ENCODE results near the gene CTNND2.

The CTNND2 gene

DNA sequence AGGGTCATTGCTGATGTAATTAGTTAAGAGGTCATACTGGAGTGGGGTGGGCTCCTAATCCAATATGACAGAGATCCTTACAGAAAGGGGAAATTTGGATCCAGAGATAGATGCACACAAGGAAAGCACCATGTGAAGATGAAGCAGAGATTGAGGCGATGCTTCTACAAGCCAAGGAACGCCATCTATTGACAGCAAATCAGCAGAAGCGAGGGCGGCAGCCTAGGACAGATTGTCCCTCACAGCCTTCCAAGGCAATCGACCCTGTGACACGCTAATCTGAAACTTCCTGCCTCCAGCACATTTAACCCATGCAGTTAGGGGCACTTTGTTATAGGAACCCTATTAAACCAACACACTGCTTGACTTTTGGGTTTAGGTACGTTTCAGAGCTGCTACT, 858.1 kb downstream of the CTNND2 start:
- DNase-seq (ENCODE audit: insufficient read length, low spot score) (no peak), FAIRE-seq (no peak)
- TF ChIP-seq POLR2A (IDR thresholded peaks at IDR 0.05; ENCODE audit: low read depth, low read length): no peak

DNA sequence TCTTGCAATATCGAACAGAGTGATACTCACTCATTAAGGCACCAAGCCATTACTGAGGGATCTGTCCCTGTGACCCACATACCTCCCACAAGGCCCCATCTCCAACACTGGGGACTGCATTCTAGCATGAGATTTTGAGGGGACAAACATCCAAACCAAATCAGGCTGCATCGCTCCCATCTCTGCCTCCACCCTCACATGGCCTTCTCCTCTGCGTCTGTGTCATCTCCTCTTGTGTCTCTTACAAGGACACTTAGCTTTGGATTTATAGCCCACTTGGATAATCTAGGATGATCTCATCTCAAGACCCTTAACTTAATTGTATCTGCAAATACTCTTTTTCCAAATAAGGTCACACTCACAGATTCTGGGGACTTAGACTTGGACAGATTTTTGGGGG, 858.8 kb downstream of the CTNND2 start:
- FAIRE-seq: no peak

DNA sequence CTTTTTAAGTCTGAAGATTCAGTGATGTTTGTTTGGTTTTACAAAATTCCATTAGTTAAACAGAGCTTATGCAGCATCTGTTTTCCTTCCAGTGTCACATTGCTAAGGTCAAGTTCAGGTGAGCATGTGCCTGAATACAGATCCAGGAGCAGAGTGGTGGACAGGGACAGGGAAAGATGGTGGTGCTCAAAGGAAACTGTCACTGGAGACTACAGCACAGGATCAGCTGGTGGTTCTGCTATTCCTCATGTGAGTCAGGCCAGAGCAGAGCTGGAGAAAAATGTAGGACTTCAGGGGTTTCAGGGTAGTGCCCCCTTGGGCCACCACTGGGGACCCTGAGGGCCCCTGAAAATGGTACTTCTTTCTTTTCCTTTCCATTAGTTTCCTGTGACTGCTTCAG, 859.7 kb downstream of the CTNND2 start:
- DNase-seq (ENCODE audit: insufficient read length, low spot score) (no peak), FAIRE-seq (no peak)
- no peak for TF ChIP-seq POLR2A (IDR thresholded peaks at IDR 0.05; ENCODE audit: low read depth, low read length)

More for the DNA sequence above, 858.8 kb downstream of the CTNND2 start:
- TF ChIP-seq POLR2A (IDR thresholded peaks at IDR 0.05; ENCODE audit: low read depth, low read length): no peak
- DNase-seq (ENCODE audit: insufficient read length, low spot score): no peak

DNA sequence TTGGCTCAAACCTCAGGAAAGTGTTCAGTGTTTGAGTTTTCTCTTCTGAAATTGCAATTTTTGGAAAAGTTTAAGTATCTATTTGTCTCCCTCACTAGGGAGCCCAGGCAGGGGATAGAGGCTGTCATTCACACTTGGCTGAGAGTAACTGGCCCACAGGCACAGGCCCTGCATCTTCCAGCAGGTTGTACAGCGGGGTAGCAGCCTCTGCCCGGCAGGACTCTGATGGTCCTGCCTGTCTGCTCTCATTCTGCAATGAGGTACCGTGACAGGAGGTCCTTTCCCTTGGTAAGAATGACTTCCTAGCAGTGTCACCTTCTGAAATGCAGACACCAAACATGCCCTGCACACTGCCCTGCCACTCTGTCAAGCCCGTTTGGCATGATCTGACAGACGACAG, 860.4 kb downstream of the CTNND2 start:
- TF ChIP-seq POLR2A (IDR thresholded peaks at IDR 0.05; ENCODE audit: low read depth, low read length): no peak
- DNase-seq (ENCODE audit: insufficient read length, low spot score) (no peak), FAIRE-seq (no peak)

DNA sequence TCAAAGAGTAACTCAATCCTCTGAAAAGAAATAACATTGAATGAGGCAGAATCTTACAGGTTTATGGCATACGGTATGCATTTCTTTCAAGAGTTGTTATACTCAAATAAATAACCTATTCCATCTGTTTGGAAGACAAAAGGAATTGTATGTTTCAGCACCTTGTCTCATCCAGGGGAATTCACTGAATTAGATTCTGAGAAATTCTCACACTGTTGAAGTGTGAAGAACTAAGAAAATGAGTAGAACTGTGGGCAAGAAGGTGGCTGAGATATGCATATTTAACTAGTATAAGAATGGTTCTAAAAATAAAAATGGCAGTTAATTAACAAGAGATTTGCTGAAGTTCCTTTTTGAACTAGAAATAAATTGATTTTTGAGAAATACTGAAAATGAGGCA, 863.9 kb downstream of the CTNND2 start:
- TF ChIP-seq POLR2A (IDR thresholded peaks at IDR 0.05; ENCODE audit: low read depth, low read length): no peak
- no peak for FAIRE-seq
- no peak for DNase-seq (ENCODE audit: insufficient read length, low spot score)

DNA sequence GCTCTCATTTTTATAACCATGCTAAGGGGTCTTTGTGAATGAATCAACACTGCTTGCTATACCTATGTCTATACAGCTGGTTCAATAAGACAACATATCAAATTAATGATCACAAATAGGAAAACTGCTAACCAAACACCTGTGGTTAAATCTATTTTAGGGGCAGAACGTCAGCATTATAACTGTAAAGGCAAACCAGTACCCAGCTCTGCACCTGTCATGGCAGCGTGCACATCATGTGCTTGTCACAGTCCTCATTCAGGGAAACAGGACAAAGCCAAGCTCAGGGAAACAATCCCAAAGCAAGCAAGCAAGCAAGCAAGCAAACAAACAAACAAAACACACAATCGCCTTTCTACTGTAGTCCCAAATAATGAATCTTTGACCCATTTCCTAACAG, 865.5 kb downstream of the CTNND2 start:
- no peak for TF ChIP-seq POLR2A (IDR thresholded peaks at IDR 0.05; ENCODE audit: low read depth, low read length)
- FAIRE-seq: no peak

DNA sequence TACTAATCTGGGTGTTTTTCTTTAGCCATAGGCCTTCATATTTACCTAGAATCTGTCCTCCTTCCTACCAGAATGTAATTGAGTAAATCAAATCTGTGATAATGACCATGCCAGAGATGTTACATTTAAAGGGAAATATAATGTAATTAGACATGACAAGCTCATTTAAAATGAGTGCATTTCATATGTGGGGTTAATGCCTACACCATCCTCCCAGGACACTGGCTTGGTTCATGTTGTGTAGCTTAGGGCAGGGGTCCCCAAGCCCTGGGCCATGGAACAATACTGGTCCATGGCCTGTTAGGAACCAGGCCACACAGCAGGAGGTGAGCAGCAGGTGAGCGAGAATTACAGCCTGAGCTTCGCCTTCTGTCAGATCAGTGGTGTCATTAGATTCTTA, 866.3 kb downstream of the CTNND2 start:
- no peak for DNase-seq (ENCODE audit: insufficient read length, low spot score)

More for the DNA sequence above, 865.5 kb downstream of the CTNND2 start:
- DNase-seq (ENCODE audit: insufficient read length, low spot score): no peak

DNA sequence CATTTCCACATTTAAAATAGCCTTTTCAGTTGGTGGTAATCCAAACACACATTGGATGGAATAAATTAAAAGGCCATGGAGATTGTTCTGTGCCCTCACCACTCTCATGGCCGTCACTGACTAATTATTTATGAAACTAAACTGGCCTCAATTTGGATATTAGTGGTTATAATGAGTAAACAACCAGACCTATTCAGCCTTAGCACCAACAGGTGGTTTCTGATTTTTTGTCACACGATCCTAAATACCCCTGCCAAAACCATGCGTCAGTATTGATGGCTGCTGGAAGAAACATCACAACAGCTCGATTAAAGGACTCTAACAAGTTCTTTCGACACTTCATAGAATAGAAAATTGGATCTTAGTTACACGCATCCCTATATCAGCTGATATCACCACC, 867.2 kb downstream of the CTNND2 start:
- FAIRE-seq (no peak), DNase-seq (ENCODE audit: insufficient read length, low spot score) (no peak)
- no peak for TF ChIP-seq POLR2A (IDR thresholded peaks at IDR 0.05; ENCODE audit: low read depth, low read length)

More for the DNA sequence above, 866.3 kb downstream of the CTNND2 start:
- TF ChIP-seq POLR2A (IDR thresholded peaks at IDR 0.05; ENCODE audit: low read depth, low read length): no peak
- no peak for FAIRE-seq

DNA sequence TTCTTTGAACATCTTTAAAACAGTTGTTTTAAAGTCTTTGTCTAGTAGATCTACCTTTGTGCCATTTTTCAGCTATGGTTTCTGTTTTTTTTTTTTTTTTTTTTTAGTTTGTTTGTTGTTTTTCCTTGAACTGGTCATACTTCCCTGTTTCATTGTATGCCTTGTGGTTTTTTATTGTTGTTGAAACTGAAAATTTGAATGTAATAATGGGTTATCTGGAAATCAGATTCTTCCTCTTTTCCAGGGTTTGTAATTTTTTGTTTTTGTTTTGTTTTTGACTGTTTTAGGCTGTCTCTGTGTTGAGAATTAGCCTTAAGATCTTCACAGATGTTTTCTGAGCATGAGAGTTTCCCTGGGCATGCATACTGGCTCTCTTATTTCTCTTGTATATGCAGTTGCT, 873.6 kb downstream of the CTNND2 start:
- no peak for FAIRE-seq
- TF ChIP-seq POLR2A (IDR thresholded peaks at IDR 0.05; ENCODE audit: low read depth, low read length): no peak

DNA sequence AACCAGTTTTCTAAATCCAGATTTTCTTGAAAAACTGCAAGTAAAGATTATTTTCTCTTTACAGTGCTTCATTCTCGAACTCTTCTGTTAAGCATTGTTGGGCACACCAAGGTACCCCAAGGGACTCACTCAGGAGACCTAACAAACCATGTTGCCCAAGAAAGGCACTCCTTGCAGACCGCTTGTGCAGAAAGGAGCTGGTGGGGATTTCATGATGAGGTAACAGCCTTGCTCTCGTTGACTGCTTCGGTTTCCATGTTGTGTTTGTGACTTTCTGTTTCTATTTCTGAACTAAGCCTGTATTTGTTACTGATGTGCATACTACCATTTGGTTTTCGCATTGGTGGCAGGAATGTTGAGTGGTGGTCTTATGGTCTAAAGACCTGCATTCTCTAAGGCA, 876.6 kb downstream of the CTNND2 start:
- FAIRE-seq: no peak

More for the DNA sequence above, 873.6 kb downstream of the CTNND2 start:
- DNase-seq (ENCODE audit: insufficient read length, low spot score): no peak

DNA sequence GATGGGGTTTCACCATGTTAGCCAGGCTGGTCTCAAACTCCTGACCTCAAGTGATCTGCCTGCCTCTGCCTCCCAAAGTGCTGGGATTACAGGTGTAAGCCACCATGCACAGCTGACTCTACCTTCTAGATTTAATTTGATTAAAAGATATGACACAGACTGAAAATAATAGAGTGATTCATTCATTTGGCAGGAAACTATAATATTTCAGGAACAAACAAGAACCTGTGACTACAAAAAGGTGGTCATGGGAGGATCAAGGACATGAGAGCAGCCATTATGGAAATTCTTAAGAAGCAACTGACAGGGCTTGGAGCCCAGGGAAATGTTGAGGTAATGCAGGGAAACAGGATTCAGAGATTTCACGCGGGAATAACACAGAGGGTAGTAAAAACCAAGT, 877.7 kb downstream of the CTNND2 start:
- TF ChIP-seq POLR2A (IDR thresholded peaks at IDR 0.05; ENCODE audit: low read depth, low read length): no peak
- DNase-seq (ENCODE audit: insufficient read length, low spot score): no peak
- FAIRE-seq: no peak

More for the DNA sequence above, 876.6 kb downstream of the CTNND2 start:
- TF ChIP-seq POLR2A (IDR thresholded peaks at IDR 0.05; ENCODE audit: low read depth, low read length): no peak
- DNase-seq (ENCODE audit: insufficient read length, low spot score): no peak

DNA sequence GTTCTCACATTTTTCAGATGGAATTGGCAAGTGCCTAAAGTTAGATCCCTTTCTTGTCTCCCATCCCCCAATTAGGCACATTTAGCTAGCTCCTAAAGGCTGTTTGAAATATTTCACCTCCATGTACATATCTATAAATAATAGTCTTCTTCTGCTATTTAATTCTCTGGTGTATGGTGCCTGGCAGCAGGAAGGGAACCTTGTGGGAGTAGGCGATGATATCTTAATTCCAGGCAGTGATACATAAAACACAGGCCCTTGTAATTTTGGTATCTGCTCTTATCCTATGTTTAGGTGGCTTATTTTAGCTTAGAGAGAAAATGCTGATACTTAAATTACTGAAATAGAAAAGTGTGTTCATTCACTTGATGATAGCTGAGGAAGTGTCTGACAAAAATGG, 880.3 kb downstream of the CTNND2 start:
- no peak for DNase-seq (ENCODE audit: insufficient read length, low spot score)
- FAIRE-seq: no peak
- no peak for TF ChIP-seq POLR2A (IDR thresholded peaks at IDR 0.05; ENCODE audit: low read depth, low read length)

DNA sequence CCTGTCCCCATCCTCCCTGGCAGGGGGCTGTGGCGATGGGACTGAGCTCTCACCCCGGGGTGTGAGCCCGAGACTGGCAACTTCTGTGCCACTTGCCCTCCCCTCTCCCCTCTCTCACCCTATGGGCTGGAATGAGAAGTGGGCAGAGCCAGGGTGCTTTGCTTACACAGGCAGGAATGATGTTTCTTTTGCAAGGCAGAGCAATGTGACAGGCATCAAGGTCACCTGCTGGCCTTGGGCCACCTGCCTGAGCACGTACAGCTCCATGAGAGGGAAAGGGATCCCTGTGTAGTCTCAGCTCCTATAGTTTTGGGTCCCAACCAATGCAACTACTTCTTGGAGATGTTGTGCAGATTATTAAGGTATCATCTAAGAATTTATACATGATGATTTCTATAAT, 890.5 kb downstream of the CTNND2 start:
- no peak for TF ChIP-seq POLR2A (IDR thresholded peaks at IDR 0.05; ENCODE audit: low read depth, low read length)
- DNase-seq (ENCODE audit: insufficient read length, low spot score) (no peak), FAIRE-seq (no peak)

DNA sequence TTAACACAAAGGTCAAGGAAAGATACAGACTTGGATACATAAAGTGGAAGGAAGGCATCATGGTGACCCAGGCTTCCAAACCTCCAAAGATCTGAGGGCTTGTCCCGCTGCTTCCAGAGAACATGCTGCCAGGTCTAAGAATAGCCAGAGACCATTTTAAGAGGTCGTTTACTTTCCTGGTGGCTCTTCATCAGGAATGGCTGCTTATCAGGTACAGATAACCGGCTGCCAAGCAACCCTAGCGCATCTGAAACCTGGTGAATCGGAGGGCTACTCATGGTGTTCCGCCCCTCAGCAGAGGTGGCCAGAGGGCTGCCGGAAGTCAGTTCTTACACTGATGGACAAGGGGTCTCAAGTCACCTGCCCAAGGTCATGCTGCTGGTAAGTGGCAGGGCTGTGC, 892.0 kb downstream of the CTNND2 start:
- DNase-seq (ENCODE audit: insufficient read length, low spot score) (no peak), FAIRE-seq (no peak)
- TF ChIP-seq POLR2A (IDR thresholded peaks at IDR 0.05; ENCODE audit: low read depth, low read length): no peak

DNA sequence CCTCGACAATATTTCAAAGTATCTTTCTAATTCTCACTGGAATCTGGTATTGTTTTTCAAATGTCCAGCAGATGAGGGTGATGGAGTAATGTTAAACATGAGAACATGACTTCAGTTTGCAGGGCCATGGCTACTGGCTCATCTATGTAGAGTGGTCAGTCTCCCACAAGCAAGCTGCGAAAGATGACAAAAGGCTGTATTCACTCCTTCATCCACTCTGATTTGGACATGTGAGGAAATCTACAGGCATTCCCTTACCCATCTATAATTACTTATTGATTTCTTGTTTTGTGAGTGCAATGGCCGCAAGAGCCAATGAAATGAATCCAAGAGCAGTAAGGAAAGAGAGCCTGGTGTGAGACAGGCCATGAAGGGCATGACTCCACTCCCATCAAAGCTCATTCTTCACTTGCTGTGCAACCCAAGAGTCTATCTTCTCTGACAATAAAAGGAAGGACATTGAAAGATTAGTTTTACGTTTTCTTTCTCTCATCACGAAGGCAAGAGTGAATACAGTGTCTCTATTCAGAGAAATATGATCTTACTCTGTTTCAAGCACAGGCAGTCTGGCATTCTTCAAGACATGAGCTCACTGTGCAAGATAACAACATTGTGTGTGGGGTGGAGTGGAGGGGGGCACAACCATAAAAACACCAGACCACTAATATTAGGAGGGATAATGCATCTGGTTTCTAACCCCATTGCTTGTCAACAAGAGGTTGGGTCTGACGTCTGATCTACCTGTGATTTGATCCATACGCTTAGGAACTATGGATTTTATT, 893.6 kb downstream of the CTNND2 start:
- DNase-seq (ENCODE audit: insufficient read length, low spot score): no peak
- no peak for TF ChIP-seq POLR2A (IDR thresholded peaks at IDR 0.05; ENCODE audit: low read depth, low read length)

More for the DNA sequence above, 893.6 kb downstream of the CTNND2 start:
- no peak for FAIRE-seq

All from H54 (cell line).